Prostate gland (tissue), 2 donors: ENCODE data around the gene ARMC9.

Experiments used
- CTCF ChIP-seq, 4 experiments: fragments of 200-600 bp in 2 of 4; fragments of 450-650 bp in 2 of 4; sonication (generic) in 2 of 4; IDR thresholded peaks; 1 replicate in 3 of 4; 2 replicates in 1 of 4; pipeline ENCODE4 v1.5.1; 2016 to 2019; ENCODE audit warnings: antibody characterized with exemption in 4 of 4, mild to moderate bottlenecking in 2 of 4, moderate library complexity in 2 of 4
- POLR2A ChIP-seq: fragments of 450-650 bp; IDR thresholded peaks from one replicate; pipeline ENCODE4 v1.6.1; 2016; ENCODE audit warnings: antibody characterized with exemption, mild to moderate bottlenecking
- POLR2AphosphoS5 ChIP-seq: sonication (generic); formaldehyde crosslinking; IDR thresholded peaks from one replicate; pipeline ENCODE4 v1.6.1; 2017; ENCODE audit warnings: antibody characterized with exemption

DNA sequence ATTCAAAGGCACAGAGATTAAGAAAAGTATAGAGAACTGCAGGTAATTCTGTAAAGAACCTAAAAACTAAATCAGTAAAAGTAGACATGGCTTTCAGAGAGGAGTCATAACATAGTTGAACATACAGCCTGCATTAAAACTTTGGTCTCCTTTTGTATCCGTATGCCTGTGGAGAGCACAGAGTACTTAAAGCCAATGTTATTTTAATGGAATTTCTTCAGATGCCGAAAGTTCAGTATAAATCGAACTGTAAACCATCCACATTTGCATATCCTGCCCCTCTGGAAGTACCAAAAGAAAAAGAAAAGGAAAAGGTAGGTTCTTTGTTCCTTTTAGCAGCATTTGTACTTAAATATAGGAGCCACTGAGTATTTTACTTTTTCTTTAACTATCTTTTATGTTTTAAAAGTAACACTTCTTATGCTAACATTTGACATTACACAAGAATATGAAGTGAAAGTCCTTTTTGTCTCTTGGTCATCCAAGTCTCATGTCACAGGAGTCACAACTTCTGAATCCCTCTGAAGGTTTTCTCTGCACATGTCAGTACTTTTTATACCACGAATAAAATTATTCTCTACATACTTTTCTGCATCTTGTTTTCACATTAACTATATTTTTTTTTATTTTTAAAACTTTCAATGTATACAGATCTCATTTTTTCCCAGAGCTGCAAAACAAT, 34.9 kb upstream of the ARMC9 start:
- TF ChIP-seq POLR2AphosphoS5 (no peak), CTCF (IDR thresholded peaks at IDR 0.05) (no peak), POLR2A (no peak)
